IPS-18c (cell line): ENCODE data around the gene MRPL10.

Source experiments
- H3K4me3 ChIP-seq: 2 replicates; pipeline ENCODE4 v1.7.0; 2013; ENCODE audit warnings: low read depth, mild to moderate bottlenecking, low read length, moderate library complexity; ENCODE audit not compliant: insufficient read depth
- H3K9me3 ChIP-seq: one replicate; pipeline ENCODE4 v1.6.1; 2013; ENCODE audit warnings: mild to moderate bottlenecking, low read length, moderate library complexity; ENCODE audit not compliant: control insufficient read depth, insufficient read depth

Gene MRPL10

DNA sequence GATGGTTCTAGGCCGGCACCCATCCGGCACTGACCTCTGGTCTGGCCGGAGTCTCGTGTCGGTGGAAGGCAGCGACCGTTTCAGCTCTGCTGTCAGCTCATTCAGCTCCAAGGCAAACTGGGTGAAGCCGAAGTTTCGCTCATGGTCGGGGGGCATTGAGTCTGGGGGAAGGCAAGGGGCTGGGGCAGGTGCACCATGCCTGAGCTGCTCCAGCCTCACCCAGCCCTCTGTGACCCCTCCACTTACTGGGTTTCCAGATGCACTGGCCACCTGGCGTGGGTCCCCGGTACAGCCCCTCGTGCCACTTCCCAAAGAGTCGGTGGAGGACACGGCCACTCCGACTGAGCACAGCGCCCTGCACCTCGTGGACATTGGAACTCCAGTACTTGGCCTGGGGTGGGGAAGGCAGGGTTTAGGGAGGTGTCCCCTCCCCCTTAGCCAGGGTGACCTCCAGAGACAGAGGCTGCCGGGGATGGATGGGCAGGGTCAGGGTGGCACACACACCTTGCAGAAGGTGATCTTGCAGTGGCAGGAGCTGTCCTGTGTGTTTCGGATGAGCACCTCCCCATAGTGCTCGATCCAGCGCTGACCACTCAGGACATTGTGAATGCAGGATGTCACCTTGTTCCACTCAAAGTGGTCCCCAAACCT lies 22.4 kb downstream of the MRPL10 start:
- H3K9me3 ChIP-seq, result no peaks in the 10 kb centered on the region
- no peak overlapping the region for H3K4me3 ChIP-seq

DNA sequence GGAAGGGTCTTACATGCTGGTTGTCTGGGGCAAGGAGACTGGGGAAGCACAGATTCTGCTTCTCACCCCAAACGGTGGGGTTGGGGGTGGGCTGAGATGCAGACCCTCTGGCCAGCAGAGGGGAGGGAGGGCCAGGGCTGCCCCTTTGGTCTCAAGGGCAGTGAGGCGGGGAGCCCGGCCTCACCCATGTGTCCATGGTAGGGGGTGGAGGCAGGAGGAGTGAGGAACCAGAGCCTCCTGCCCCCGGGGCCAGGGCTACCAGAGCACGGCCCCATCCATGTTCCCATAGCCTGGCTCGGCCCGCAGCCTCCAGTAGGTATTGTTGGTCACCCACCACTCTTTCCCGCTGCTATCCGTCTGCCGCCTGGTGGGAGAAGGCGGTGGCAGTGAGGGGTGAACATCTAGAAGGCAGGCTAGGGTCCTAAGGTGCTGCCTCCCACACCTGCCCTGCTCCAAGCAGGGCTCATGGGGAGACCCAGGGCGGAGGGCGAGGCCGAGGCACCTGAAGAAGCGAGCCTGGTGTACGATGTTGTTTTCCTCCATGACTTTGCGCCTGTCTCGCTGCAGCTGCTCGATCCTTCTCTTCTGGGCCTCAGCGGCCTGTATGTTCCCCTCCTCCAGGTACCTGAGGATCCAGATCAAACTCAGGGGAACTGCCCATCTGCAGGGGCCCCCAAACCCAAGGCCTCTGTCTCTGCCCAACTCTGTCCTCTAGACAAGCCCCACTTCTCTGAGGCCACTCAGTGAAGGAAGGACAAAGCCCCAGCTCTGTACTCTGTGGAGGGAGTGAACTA lies 23.1 kb downstream of the MRPL10 start:
- Histone ChIP-seq H3K4me3 (no peak overlapping the region), H3K9me3 (no peaks in the 10 kb centered on the region)

DNA sequence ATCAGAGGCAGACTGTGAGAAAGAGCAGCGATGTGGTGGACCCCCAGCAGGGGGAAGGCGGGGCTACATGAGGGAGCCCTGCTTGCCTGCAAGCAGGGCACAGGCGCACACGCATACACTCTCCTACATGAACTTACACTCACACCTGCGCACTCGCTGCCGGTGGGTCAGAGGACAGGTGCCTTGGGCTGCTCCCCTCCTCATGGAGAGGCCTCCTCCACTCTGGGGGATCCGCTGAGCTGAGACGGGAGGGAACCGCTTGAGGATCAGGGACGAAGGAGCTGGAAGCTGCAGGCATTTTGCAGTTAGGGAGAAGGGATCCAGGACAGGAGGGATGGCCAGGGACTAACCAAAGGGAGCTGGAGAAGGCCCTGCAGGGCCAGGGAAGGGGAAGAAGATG lies 23.9 kb downstream of the MRPL10 start:
- Histone ChIP-seq H3K4me3 (no peak overlapping the region), H3K9me3 (no peaks in the 10 kb centered on the region)

DNA sequence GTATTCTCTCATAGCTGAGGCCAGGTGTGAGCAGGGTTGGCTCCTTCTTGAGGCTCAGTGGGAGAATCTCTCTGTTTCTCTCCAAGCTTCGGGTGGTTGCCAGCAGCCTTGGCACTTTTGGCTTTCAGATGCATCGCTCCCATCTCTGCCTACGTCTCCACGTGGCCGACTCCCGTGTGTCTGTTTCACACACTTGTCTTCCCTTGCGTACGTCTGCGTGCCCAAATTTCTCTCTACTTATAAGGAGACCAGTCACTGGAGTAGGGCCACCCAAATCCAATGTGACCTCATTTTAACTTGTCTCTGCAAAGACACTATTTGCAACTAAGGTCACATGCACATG lies 24.5 kb downstream of the MRPL10 start:
- Histone ChIP-seq H3K4me3 (no peak overlapping the region), H3K9me3 (no peaks in the 10 kb centered on the region)

DNA sequence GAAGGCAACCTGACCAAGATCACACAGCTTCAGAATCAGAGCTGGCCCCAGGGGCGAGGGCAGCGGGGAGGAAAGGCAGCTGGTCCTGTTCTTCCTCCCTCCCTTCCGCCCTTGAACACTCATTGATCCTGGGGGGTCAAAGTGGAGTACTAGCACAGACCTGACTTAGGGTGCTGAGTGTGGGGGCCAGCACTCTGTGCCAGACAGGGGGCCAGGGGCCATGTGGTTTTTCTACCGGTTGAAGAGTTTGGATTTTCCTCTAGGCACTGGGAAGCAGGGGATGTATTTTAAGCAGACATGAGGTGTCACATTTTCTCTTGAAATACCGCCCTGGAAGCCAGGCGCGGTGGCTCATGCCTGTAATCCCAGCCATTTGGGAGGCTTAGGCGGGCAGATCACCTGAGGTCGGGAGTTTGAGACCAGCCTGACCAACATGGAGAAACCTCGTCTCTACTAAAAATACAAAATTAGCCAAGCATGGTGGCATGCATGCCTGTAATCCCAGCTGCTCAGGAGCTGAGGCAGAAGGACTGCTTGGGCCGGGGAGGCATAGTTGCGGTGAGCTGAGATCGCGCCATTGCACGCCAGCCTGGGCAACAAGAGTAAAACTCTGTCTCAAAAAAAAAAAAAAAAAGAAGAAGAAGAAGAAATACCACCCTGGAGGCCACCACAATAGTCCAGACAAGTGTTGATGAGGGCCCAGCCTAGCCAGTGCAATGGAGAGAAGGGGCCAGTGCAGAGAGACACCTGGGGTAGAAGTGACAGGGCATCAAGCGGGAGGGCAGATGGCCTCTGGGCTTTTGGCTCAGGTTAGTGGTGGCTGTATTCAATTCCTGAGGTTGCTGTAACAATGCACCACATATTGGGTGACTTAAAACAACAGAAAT lies 25.1 kb downstream of the MRPL10 start:
- Histone ChIP-seq H3K4me3 (no peak overlapping the region), H3K9me3 (no peaks in the 10 kb centered on the region)

DNA sequence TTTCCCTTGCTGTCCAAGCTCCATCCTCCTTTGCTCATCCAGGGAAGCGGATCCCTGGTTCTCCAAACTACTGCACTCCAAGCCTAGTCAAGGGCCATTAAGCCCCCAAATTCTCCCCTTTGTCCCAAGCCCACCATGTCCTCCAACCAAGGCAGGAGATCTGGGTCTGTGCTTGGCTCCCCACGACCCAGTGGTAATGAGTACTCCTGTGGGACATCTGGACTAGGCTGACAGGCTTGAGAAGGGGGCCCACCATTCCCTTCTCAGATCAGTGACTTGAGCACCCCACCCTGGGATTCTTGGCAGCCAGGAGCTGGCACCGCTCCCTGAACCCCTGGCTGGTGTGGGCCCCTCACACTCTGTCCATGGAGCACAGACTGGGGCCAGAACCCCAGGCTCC lies 26.9 kb downstream of the MRPL10 start:
- H3K4me3 ChIP-seq, result no peak overlapping the region
- H3K9me3 ChIP-seq, result no peaks in the 10 kb centered on the region

DNA sequence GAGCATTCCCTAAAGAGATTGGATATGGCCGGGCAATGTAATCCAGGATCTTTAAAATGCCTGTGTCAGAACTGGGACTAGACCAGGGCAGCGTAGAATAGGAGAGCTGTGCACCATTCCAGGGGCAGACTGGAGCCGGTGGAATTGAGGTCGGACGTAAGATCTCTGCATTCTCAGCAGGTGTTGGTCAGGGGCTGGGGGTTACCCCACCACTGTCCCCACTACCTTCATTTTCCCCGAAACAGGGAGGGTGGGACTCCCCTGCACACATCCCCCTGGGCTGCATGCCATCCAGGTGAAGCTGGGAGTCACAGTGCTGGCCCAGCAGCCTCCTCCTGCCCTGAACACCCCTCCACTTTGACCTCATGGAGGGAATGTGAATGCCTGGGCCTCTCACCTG lies 27.6 kb downstream of the MRPL10 start:
- H3K4me3 ChIP-seq, result no peak overlapping the region
- H3K9me3 ChIP-seq, result no peaks in the 10 kb centered on the region

DNA sequence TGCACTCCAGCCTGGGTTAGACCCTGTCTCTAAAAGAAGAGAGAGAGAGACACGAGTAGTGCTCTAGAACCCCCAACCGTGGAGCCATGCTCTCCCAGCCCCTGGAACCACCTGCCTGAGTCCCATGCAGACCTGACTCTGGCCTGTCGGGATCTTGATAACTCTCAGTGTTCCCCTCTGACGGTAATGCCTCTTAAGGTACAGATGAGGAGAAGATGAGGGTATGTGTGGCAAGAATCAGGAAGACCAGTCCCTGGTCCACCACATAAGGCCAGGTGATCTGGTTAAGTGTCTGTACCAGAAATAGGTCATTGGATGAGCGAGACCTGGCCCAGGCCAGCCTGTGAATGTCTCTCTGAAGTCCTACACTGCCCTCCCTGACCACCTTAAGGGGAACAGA lies 28.1 kb downstream of the MRPL10 start:
- no peak overlapping the region for H3K4me3 ChIP-seq
- no peaks in the 10 kb centered on the region for H3K9me3 ChIP-seq

DNA sequence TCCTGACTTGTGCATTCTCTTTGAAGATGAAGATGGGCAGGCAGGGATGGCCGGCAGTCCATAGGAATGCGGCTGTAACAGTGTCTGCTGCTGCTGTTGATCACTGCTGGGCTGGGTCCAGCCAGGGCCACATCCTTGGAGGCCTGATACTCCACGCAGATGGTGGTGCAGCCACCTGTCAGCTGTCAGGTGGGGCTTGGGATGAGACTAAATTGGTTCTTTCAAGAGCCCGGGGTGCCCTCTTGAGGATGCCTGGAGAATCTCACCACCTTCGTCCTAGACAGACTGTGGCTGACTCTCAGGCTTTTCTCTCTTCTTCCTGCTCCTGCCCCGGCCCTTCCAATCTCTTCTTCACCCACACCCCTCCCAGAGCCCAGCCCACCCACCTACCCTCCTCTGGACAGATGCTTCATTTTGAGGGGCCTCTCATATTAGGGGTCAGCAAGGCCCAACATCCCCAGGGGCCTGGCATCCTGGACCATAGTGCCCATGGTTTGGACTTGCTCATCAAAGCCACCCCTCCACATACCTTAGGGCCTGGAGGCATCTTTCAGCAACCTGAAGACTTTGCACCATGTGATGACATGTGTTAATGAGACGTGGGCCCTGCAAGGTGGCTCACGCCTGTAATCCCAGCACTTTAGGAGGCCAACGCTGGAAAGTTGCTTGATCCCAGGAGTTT lies 28.9 kb downstream of the MRPL10 start:
- Histone ChIP-seq H3K4me3 (no peak overlapping the region), H3K9me3 (no peaks in the 10 kb centered on the region)

DNA sequence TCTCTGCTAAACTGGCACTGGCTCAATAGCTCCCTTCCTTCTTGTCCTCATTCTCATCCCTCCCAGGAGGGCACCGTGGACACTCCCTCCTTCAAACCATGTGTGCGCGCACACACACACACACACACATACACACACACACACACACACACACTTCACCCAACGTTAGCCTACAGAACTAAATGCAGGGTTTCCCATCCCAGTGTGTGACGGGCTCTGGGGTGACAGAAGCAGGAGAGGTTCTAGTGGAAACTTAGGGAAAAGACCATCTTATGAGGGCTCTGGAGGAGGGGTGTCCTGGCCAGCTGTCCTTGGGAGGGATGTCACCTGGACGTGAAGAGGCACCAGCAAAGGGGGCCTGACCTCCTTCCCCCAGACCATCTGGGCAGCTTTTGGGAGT lies 29.4 kb downstream of the MRPL10 start:
- Histone ChIP-seq H3K9me3 (no peaks in the 10 kb centered on the region), H3K4me3 (no peak overlapping the region)

DNA sequence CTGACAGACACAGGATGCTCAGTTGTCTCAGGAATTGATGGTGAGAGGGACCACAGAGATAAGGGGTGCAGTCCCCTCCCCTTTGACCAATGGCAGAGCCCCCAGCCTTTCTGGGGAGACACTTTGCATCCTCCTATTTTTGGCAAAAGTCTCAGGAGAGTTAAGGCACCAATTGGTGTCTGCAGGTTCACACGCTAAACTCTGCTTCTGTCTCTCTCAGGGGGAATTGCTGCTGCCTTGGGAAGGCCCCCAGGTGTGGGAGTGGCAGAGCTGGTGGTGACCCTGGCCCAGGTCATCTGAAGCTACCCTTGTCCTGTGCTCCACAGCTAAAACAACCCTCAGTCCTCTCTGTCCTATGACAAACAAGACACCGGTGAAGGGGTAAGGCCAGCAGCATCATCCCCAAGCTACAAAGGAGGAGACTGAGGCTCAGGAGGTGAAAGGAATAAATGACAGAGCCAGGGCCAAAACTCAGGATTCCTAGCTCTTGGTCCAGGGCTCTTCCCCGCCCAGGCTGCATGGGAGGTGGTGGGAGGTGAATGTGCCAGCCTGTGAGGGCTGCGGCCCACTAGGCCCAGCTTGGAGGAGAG lies 30.1 kb downstream of the MRPL10 start:
- H3K4me3 ChIP-seq, result no peak overlapping the region
- H3K9me3 ChIP-seq, result no peaks in the 10 kb centered on the region

DNA sequence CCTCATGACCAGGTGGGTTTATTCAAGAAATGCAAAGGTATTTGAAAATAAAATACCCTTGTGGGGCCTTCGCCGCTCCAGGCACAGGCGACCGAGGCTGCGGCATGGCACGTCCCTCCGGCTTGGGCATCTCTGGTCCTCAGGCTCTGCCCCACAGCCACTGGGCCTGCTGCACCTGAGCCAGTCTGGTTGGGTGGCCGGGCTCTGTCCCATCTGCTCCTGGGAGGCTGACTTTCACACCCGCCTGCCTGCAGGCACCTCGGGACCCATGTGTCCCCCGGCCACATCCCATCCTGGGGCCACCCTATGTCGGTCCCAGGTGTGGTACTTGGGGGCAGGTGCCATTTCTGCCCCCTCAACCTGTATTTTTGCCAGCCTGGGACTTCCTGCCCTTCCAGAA lies 30.7 kb downstream of the MRPL10 start:
- no peak overlapping the region for H3K4me3 ChIP-seq
- H3K9me3 ChIP-seq, result no peaks in the 10 kb centered on the region

DNA sequence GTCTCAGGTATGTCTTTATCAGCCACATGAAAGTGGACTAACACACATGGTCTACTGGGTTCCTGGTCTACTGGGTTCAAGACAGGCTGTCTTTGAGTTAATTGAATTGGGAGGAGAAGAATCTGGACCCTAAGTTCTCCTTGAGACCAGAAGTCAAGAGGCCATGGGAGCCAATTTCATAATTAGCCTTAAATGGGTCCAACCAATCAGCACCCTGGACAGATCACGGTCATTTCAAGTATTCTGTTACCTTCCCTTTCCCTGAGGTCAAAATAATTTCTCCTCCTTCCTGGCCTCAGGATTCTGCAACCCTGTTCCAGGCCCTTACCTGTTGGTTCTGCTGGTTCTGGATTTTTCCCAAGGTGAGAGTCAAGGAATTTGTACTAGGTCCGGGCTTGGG lies 33.5 kb downstream of the MRPL10 start:
- no peaks in the 10 kb centered on the region for H3K9me3 ChIP-seq
- no peak overlapping the region for H3K4me3 ChIP-seq

DNA sequence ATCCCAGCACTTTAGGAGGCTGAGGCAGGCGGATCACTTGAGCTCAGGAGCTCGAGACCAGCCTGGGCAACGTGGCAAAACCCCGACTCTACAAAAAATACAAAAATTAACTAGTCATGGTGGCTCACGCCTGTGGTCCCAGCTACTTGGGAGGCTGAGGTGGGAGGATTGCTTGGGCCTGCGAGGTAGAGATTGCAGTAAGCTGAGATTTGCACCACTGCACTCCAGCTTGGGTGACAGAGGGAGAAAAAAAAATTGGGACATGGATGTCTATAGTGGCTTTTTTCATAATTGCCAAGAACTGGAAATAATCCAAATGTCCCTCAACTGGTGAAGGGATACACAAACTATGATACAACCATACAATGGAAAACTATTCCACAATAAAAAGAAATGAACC lies 38.4 kb downstream of the MRPL10 start:
- no peaks in the 10 kb centered on the region for H3K9me3 ChIP-seq
- no peak overlapping the region for H3K4me3 ChIP-seq

DNA sequence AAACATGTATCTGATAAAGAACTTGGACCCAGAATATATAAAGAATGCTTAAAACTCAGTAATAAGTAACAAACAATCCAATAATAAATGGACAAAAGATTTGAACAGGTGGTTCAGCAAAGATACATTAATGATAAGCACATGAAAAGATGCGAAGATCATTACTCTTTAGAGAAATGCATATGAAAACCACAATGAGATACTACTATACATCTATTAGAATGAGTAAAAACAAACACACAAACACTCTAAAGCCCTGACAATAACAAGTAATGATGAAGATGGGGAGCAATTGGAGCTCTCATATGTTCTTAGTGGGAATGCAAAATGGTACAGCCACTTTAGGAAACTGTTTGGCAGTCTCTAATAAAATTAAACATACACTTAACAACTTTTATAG lies 38.9 kb downstream of the MRPL10 start:
- Histone ChIP-seq H3K4me3 (no peak overlapping the region), H3K9me3 (no peaks in the 10 kb centered on the region)

DNA sequence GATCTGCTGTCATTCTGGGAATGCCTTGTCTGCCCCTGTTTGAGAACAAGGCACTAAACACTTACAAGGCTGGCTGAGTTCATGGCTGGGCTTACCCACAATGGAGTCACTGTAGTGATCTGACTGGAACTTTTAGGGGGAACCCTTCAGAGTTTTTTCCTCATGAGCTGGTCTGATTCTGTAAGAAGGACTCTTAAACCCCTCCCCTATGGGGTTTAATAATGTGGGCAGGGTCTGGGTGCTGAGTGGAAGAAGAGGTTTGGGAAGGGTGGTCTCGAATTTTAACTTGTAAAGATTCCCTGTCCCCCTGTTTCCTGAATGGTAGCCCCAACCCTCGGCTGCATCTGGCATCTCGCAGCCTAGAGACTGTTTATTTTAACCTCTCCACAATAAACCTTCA lies 40.3 kb downstream of the MRPL10 start:
- Histone ChIP-seq H3K9me3 (no peaks in the 10 kb centered on the region), H3K4me3 (no peak overlapping the region)
